ENCODE data around the gene ZNF483.
"Not testable (repeated sequence)": the region's sequence is repeated elsewhere in the genome, so short reads cannot be mapped to it uniquely, and the experiment has no call there.

Gene ZNF483

DNA sequence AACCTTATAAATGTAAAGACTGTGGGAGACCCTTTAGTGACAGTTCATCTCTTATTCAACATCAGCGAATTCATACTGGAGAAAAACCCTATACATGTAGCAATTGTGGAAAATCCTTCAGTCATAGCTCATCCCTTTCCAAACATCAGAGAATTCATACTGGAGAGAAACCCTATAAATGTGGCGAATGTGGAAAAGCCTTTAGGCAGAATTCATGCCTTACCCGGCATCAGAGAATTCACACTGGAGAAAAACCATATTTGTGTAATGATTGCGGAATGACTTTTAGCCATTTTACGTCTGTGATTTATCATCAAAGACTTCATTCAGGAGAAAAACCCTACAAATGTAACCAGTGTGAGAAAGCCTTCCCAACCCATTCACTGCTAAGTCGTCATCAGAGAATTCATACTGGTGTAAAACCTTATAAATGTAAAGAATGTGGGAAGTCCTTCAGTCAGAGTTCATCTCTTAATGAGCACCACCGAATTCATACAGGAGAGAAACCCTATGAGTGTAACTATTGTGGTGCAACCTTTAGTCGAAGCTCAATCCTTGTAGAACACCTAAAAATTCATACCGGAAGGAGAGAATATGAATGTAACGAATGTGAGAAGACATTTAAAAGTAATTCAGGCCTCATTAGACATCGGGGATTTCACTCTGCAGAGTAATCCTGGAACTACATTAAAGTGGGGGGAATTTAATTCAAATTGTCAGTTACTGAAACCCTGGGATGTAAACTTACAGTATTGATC is 17.7 kb downstream of the ZNF483 start:
- H3K9me2 ChIP-seq (replicated peaks; ENCODE audit: low read depth, low read length), result no peaks in the 10 kb centered on the region
- no peak for TF ChIP-seq EZH2phosphoT487 (IDR thresholded peaks at IDR 0.05; ENCODE audit: borderline replicate concordance)
- TF ChIP-seq, protein P1, sequence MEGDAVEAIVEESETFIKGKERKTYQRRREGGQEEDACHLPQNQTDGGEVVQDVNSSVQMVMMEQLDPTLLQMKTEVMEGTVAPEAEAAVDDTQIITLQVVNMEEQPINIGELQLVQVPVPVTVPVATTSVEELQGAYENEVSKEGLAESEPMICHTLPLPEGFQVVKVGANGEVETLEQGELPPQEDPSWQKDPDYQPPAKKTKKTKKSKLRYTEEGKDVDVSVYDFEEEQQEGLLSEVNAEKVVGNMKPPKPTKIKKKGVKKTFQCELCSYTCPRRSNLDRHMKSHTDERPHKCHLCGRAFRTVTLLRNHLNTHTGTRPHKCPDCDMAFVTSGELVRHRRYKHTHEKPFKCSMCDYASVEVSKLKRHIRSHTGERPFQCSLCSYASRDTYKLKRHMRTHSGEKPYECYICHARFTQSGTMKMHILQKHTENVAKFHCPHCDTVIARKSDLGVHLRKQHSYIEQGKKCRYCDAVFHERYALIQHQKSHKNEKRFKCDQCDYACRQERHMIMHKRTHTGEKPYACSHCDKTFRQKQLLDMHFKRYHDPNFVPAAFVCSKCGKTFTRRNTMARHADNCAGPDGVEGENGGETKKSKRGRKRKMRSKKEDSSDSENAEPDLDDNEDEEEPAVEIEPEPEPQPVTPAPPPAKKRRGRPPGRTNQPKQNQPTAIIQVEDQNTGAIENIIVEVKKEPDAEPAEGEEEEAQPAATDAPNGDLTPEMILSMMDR (conservative IDR thresholded peaks at IDR 0.05; ENCODE audit: low read length), result no peak
- H3K4me1 ChIP-seq (ENCODE audit: insufficient read depth, low read length, poor library complexity, severe bottlenecking), result no peaks in the 10 kb centered on the region
- H3K4me3 ChIP-seq (ENCODE audit: low read length, poor library complexity, severe bottlenecking), result no peak overlapping the region
- no peak overlapping the region for H3K9ac ChIP-seq (ENCODE audit: low read depth, low read length, poor library complexity, severe bottlenecking)
- H3K4me2 ChIP-seq (ENCODE audit: low read depth, low read length, poor library complexity, severe bottlenecking), result no peak overlapping the region
- H3K79me2 ChIP-seq (ENCODE audit: insufficient read depth, low read length), result no peaks in the 10 kb centered on the region
- H4K20me1 ChIP-seq (ENCODE audit: insufficient read depth, low read length, poor library complexity, severe bottlenecking), result no peaks in the 10 kb centered on the region
- H2AFZ ChIP-seq (ENCODE audit: low read length), result no peak overlapping the region
- H3K27me3 ChIP-seq (ENCODE audit: insufficient read depth, low read length, poor library complexity, severe bottlenecking), result no peaks in the 10 kb centered on the region
- peaks cover 31% of the 10 kb centered on the region for H3K9me3 ChIP-seq (ENCODE audit: insufficient read depth, low read depth, low read length)
- H3K36me3 ChIP-seq (ENCODE audit: insufficient read depth, low read length), result no peaks in the 10 kb centered on the region
- H3F3A ChIP-seq (ENCODE audit: low read depth), result no peaks in the 10 kb centered on the region

DNA sequence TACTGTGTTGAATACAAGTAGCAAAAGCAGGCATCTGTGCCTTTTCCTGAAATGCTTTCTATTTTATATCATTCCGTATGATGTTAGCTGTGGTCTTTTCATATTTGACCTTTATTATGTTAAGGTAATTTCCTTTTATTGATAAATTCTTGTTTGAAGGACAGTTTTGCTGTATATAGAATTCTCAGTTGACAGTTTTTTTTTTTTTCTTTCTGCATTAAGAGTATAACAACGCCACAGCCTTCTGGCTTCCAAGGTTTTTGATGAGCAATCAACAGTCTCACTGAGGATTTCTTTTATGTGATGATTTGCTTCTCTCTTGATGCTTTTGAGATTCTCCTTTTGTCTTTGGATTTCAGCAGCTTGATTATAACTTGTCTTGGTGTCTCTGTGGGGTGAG is 23.6 kb downstream of the ZNF483 start:
- Histone ChIP-seq H2AFZ (ENCODE audit: low read length) (no peak overlapping the region), H3K4me1 (ENCODE audit: insufficient read depth, low read length, poor library complexity, severe bottlenecking) (no peaks in the 10 kb centered on the region), H3K9me3 (ENCODE audit: insufficient read depth, low read depth, low read length) (no peaks in the 10 kb centered on the region; the same call in none of the 2 replicates)

DNA sequence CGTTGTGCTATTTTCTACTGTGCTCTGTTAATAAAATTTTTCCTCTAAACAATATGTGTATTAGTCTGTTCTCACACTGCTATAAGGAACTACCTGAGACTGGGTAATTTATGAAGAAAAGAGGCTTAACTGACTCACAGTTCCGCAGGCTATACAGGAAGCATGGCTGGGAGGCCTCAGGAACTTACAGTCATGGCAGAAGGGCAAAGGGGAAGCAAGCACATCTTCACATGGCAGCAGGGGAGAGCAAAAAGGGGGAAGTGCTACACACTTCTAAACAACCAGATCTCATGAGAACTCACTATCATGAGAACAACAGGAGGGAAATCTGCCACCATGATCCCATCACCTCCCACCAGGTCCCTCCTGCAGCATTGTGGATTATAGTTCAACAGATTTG is 30.4 kb downstream of the ZNF483 start:
- not testable (repeated sequence) for H3K27me3 ChIP-seq (ENCODE audit: insufficient read depth, low read length, poor library complexity, severe bottlenecking); H3K4me1 ChIP-seq (ENCODE audit: insufficient read depth, low read length, poor library complexity, severe bottlenecking); H4K20me1 ChIP-seq (ENCODE audit: insufficient read depth, low read length, poor library complexity, severe bottlenecking); H3F3A ChIP-seq (ENCODE audit: low read depth); H3K9ac ChIP-seq (ENCODE audit: low read depth, low read length, poor library complexity, severe bottlenecking); H3K4me2 ChIP-seq (ENCODE audit: low read depth, low read length, poor library complexity, severe bottlenecking); H3K4me3 ChIP-seq (ENCODE audit: low read length, poor library complexity, severe bottlenecking); H2AFZ ChIP-seq (ENCODE audit: low read length); H3K36me3 ChIP-seq (ENCODE audit: insufficient read depth, low read length); H3K9me2 ChIP-seq (replicated peaks; ENCODE audit: low read depth, low read length); H3K79me2 ChIP-seq (ENCODE audit: insufficient read depth, low read length); H3K9me3 ChIP-seq (ENCODE audit: insufficient read depth, low read depth, low read length)

More for the DNA sequence above, 23.6 kb downstream of the ZNF483 start:
- Histone ChIP-seq H3K9ac (ENCODE audit: low read depth, low read length, poor library complexity, severe bottlenecking) (no peak overlapping the region), H3K27me3 (ENCODE audit: insufficient read depth, low read length, poor library complexity, severe bottlenecking) (no peaks in the 10 kb centered on the region), H4K20me1 (ENCODE audit: insufficient read depth, low read length, poor library complexity, severe bottlenecking) (no peaks in the 10 kb centered on the region), H3K79me2 (ENCODE audit: insufficient read depth, low read length) (no peaks in the 10 kb centered on the region), H3K9me2 (replicated peaks; ENCODE audit: low read depth, low read length) (no peaks in the 10 kb centered on the region), H3K4me2 (ENCODE audit: low read depth, low read length, poor library complexity, severe bottlenecking) (no peak overlapping the region), H3F3A (ENCODE audit: low read depth) (no peaks in the 10 kb centered on the region), H3K36me3 (ENCODE audit: insufficient read depth, low read length) (no peaks in the 10 kb centered on the region), H3K4me3 (ENCODE audit: low read length, poor library complexity, severe bottlenecking) (no peak overlapping the region)
- TF ChIP-seq, protein P1 (conservative IDR thresholded peaks at IDR 0.05; ENCODE audit: low read length), result no peak
- no peak for TF ChIP-seq EZH2phosphoT487 (IDR thresholded peaks at IDR 0.05; ENCODE audit: borderline replicate concordance)
